NB4 (cell line): Measurements from ENCODE around the gene IL17RC.
A peak's percentile ranks its signal among the peaks of the same experiment; 100 is the strongest.

Source experiments
- DNase-seq: peaks from one replicate; pipeline ENCODE4 v3.0.0; 2010; ENCODE audit warnings: low read depth
- H3K4me3 ChIP-seq: one replicate; pipeline ENCODE4 v1.5.1; 2011; ENCODE audit warnings: mild to moderate bottlenecking, low read depth, low read length, moderate library complexity
- CTCF ChIP-seq: IDR thresholded peaks from one replicate; pipeline ENCODE4 v1.5.1; 2012; ENCODE audit warnings: low read depth, low read length
- MAX ChIP-seq: IDR thresholded peaks from 2 replicates; pipeline ENCODE4 v1.6.1; 2011; ENCODE audit warnings: low read depth, low read length
- MYC ChIP-seq: IDR thresholded peaks from 2 replicates; pipeline ENCODE4 v1.6.1; 2011; ENCODE audit warnings: low read depth, low read length
- POLR2A ChIP-seq: IDR thresholded peaks from 2 replicates; pipeline ENCODE4 v1.6.1; 2011; ENCODE audit warnings: mild to moderate bottlenecking; ENCODE audit not compliant: insufficient read length; ENCODE audit errors: extremely low read depth

Gene IL17RC

GRCh38 chr3:9957214-9957613, 40.3 kb downstream of the IL17RC start:
- H3K4me3 ChIP-seq = no peak overlapping the region
- DNase-seq = peak; percentile 53
- TF ChIP-seq MYC = no peak
- TF ChIP-seq MAX = peak; percentile 63
- TF ChIP-seq CTCF = peak; percentile 13

GRCh38 chr3:9965200-9965875, 48.4 kb downstream of the IL17RC start:
- TF ChIP-seq MAX = no peak
- no peak for TF ChIP-seq CTCF
- TF ChIP-seq POLR2A = no peak
- no peak for TF ChIP-seq MYC
- H3K4me3 ChIP-seq = no peak overlapping the region
- no peak for DNase-seq

- TF ChIP-seq MAX (no peak), POLR2A (no peak), CTCF (no peak), MYC (no peak)
- H3K4me3 ChIP-seq = no peak overlapping the region
- DNase-seq = no peak
Observed at GRCh38 chr3:9966841-9967240, 49.9 kb downstream of the IL17RC start.

GRCh38 chr3:9969632-9970019, 52.7 kb downstream of the IL17RC start:
- TF ChIP-seq POLR2A = no peak
- no peak for TF ChIP-seq CTCF
- no peak for TF ChIP-seq MAX
- TF ChIP-seq MYC = no peak
- no peak overlapping the region for H3K4me3 ChIP-seq
- no peak for DNase-seq

- TF ChIP-seq MAX (no peak), MYC (no peak), POLR2A (no peak), CTCF (no peak)
- no peak for DNase-seq
- H3K4me3 ChIP-seq = no peak overlapping the region
Observed at GRCh38 chr3:9970020-9970652, 53.2 kb downstream of the IL17RC start.
